ENCODE measurements around the gene TRPC5OS. TPM values are rescaled to one million over a fixed set of nuclear protein-coding genes. Genes with fewer than 3 reads are reported as not detected.

The TRPC5OS gene
- total RNA-seq, 1 donor from 2014 or later = not detected

- intact Hi-C loops (cut with DNase I) = no loop called here
- TF ChIP-seq CTCF (IDR thresholded peaks at IDR 0.05) = no peak
- Histone ChIP-seq H3K4me1 (no peaks in the 10 kb centered on the region), H3K27ac (no peak overlapping the region), H3K9me3 (no peaks in the 10 kb centered on the region), H3K36me3 (no peaks in the 10 kb centered on the region), H3K27me3 (no peaks in the 10 kb centered on the region), H3K4me3 (no peak overlapping the region)
- no peak for DNase-seq (ENCODE audit: low spot score in 2 of 2)
These were observed 1.7 kb downstream of the TRPC5OS start for GRCh38 chrX:111877681-111878080.

GRCh38 chrX:111880735-111881134 lies 4.8 kb downstream of the TRPC5OS start:
- DNase-seq (ENCODE audit: low spot score in 2 of 2) = no peak

GRCh38 chrX:111881715-111882114 lies 5.7 kb downstream of the TRPC5OS start:
- Histone ChIP-seq H3K27me3 (no peaks in the 10 kb centered on the region), H3K9me3 (no peaks in the 10 kb centered on the region), H3K27ac (no peak overlapping the region), H3K36me3 (no peaks in the 10 kb centered on the region), H3K4me1 (no peaks in the 10 kb centered on the region), H3K4me3 (no peak overlapping the region)
- intact Hi-C loops (cut with DNase I) = no loop called here
- no peak for TF ChIP-seq CTCF (IDR thresholded peaks at IDR 0.05)
- DNase-seq (ENCODE audit: low spot score in 2 of 2) = no peak

More at GRCh38 chrX:111880735-111881134, 4.8 kb downstream of the TRPC5OS start:
- Histone ChIP-seq H3K9me3 (no peaks in the 10 kb centered on the region), H3K36me3 (no peaks in the 10 kb centered on the region), H3K27ac (no peak overlapping the region), H3K4me1 (no peaks in the 10 kb centered on the region), H3K4me3 (no peak overlapping the region), H3K27me3 (no peaks in the 10 kb centered on the region)
- no peak for TF ChIP-seq CTCF (IDR thresholded peaks at IDR 0.05)
- intact Hi-C loops (cut with DNase I) = no loop called here

GRCh38 chrX:111886678-111887077 lies 10.7 kb downstream of the TRPC5OS start:
- TF ChIP-seq CTCF (IDR thresholded peaks at IDR 0.05) = no peak
- no peaks in the 10 kb centered on the region for H3K9me3 ChIP-seq
- no peaks in the 10 kb centered on the region for H3K36me3 ChIP-seq
- no peak overlapping the region for H3K4me3 ChIP-seq
- no peaks in the 10 kb centered on the region for H3K27me3 ChIP-seq
- intact Hi-C loops (cut with DNase I) = no loop called here
- H3K27ac ChIP-seq = no peak overlapping the region
- no peaks in the 10 kb centered on the region for H3K4me1 ChIP-seq
- DNase-seq (ENCODE audit: low spot score in 2 of 2) = no peak

GRCh38 chrX:111888600-111888999 lies 12.6 kb downstream of the TRPC5OS start:
- H3K4me3 ChIP-seq = no peak overlapping the region
- DNase-seq (ENCODE audit: low spot score in 2 of 2) = no peak
- H3K9me3 ChIP-seq = no peaks in the 10 kb centered on the region
- no peak for TF ChIP-seq CTCF (IDR thresholded peaks at IDR 0.05)
- H3K27me3 ChIP-seq = no peaks in the 10 kb centered on the region
- H3K27ac ChIP-seq = no peak overlapping the region
- H3K4me1 ChIP-seq = no peaks in the 10 kb centered on the region
- intact Hi-C loops (cut with DNase I) = no loop called here
- H3K36me3 ChIP-seq = no peaks in the 10 kb centered on the region

- Histone ChIP-seq H3K4me3 (no peak overlapping the region), H3K9me3 (no peaks in the 10 kb centered on the region), H3K4me1 (no peaks in the 10 kb centered on the region), H3K27ac (no peak overlapping the region), H3K27me3 (no peaks in the 10 kb centered on the region), H3K36me3 (no peaks in the 10 kb centered on the region)
- intact Hi-C loops (cut with DNase I) = no loop called here
- no peak for TF ChIP-seq CTCF (IDR thresholded peaks at IDR 0.05)
- no peak for DNase-seq (ENCODE audit: low spot score in 2 of 2)
These were observed 16.4 kb downstream of the TRPC5OS start for GRCh38 chrX:111892375-111892774.
